NCI-H82 (cell line): Measurements from ENCODE around the gene SYT3.

Experiments
- DNase-seq: peaks from one replicate; lab custom pipeline; 2025; lab: John Stamatoyannopoulos, UW

SYT3 gene, protein sequence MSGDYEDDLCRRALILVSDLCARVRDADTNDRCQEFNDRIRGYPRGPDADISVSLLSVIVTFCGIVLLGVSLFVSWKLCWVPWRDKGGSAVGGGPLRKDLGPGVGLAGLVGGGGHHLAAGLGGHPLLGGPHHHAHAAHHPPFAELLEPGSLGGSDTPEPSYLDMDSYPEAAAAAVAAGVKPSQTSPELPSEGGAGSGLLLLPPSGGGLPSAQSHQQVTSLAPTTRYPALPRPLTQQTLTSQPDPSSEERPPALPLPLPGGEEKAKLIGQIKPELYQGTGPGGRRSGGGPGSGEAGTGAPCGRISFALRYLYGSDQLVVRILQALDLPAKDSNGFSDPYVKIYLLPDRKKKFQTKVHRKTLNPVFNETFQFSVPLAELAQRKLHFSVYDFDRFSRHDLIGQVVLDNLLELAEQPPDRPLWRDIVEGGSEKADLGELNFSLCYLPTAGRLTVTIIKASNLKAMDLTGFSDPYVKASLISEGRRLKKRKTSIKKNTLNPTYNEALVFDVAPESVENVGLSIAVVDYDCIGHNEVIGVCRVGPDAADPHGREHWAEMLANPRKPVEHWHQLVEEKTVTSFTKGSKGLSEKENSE

DNA sequence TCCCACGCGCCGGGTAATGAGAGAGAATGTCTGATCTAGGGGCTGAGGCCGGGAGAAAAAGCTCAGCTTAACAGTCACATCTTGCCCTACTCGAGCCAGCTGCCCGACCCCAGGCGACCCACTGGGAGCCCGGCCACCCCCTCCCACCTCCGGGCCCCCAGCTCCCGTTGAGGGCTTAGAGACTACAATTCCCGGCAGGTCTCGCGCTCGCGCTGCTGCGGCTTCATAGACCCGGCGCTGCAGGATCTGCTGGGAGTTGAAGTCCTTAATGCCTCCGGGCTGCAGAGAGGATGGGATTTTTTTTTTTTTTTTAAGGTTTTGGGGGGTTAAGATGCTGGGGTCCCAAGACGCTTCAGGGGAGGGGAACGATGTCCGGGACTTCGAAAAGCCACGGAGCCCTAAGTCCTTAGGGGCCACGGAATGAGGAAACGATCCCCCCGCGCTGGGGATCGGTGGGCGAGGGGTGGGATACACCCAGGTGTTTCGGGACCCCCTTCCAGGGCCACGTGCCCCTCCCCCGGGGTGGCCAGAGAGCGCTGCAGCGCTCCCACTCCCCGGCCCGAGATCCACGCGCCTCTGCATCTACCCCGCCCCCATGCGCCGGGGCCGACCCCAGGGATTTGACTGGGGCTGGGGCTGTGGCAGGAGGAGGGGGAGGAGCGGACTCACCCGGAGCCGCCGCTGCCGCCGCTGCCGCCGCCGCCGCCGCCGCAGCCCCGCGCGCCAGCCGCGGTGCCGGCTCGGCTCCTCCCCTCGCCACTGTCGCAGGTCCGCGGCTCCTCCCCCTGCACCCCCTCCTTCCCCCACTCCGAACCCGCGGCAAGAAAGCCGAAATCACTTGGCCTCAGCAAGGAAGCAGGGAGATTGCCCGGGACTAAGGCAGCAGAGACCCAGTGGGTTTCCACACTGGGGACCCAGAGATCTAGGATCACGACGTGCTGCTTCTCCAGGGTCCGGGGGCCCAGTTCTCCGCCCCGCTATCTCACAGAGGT is at the start of gene SYT3:
Gene SYT3, minus strand, starts transcription at position 761 of the 992 bp plus-strand sequence. CDS start 2,470 bp downstream, outside the sequence.
- peak; percentile 72 for DNase-seq

DNA sequence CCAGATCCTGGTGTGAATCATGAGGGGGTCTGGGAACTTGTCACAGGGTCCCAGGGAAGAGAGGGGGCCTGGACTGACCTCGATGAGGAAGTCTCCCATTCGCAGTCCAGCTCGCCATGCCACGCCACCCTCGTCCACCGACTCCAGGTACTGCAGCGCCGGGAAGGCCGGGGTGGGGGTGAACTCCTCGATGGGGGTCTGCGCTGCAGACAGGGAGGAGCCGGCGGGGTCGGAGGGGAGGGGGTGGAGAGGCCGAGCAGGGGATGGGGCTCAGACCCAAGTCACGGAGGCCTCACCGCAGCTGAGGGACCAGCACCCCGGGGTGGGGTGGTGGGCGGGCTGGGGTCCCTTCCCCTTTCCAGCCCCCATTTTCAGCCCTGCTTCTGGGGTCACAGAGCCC is 49.1 kb upstream of the SYT3 start:
- DNase-seq: no peak

DNA sequence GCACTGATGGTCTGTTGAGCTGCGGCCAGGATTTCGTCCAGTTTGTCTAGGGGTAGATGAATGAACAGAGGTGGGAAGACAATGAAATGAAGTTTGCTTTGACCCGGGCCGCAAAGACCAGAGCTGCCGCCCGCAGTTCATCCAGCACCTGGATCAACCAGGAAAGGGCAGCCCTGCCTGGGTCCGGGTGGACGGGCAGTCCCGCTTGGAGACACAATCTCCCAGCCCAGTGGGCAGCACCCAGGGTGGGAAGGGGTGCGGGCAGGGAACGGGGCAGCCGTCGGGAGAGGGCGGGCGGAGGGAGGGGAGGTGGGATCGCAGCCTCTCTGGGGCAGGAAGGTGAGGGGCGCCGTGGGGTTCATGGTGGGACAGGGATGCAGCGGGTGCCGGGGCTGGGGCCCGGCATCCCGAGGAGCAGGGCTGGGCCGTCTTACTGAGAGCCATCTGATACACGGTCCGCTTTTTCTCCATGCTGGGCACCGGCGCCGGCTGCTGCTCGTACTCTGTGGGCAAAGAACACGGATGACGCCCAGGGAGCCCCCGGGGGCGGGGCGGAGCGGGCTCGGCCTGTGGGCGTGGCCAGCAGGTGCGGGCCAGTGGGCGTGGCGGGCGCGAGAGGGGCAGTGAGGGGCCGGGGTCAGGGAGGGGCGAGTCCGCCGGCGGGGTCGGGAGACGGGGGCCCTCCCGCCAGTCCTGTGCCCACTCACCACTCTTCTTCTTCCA is 46.8 kb upstream of the SYT3 start:
- DNase-seq: no peak

DNA sequence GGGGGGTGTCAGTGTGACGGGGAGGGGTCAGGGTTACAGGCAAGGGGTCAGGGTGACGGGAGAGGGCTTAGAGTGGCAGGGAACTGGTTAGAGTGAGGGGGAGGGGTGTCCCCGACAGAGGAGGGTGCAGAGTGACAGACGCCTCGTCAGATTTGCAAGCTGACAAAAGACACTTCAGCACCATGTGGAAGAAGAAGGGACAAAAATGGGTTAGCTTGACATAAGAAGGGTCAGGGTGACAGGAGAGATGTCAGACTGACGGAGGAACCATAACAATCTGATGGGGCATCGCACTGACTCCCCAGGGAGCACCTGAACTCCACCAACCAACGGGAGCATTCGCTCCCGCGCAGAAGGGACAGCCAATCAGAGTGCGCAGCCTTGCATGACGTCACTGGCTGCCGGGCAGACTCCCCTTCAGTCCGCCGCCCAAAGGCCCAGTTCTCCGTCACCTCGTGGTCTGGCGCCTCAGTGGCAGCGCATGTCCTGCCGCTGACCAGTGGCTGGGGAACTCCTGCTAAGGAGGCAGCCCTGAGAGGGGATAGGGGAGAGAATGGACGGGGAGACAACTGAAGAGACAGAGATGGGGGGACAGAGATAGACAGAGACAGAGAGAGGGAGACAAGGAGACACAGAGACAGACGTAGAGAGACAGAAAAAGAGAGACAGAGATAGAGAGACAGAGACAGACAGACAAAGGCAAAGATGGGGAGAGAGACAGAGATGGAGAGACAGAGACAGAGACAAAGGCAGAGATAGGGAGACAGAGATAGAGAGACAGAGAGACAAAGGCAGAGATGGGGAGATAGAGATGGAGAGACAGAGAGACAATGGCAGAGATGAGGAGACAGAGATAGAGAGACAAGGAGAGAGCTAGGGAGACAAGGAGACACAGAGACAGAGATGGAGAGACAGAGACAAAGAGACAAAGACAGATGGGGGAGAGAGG is 39.8 kb upstream of the SYT3 start:
- peak; percentile 81 for DNase-seq

DNA sequence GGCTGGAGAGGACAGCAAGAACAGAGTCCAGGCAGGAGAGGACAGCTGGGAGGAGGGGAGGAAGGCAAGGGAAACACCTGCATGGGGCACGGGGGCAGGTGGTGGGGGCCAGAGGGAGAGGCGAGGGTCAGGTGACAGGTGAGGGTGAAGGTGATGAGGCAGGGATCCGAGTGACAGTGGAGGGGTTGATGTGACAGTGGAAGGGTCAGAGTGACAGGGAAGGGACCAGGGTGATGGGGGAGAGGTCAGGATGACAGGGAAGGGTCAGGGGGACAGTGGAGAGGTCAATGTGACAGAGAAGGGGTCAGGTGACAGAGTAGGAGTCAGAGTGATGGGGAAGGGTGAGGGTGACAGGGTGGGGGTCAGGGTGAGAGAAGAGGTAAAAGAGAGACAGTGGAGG is 38.6 kb upstream of the SYT3 start:
- DNase-seq: no peak

DNA sequence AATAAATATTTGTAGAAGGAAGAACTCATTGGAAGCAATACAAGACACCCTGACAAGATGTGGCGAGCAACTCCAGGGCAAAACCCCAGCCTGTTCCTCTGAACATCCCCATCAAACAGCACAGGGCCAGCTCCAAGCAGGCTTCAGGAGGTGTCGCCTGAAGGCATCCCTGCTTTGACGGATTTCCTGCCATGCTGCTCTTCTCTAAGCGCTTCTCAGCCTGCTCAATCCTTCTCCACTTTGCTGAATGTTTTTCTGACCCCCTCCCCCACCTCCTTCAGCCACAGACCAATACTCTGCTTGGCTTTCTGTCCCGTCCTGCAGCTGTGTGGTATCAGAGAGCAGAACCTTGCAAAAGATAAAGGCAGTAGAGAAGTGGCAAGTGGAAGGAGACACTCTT is 38.0 kb upstream of the SYT3 start:
- no peak for DNase-seq

DNA sequence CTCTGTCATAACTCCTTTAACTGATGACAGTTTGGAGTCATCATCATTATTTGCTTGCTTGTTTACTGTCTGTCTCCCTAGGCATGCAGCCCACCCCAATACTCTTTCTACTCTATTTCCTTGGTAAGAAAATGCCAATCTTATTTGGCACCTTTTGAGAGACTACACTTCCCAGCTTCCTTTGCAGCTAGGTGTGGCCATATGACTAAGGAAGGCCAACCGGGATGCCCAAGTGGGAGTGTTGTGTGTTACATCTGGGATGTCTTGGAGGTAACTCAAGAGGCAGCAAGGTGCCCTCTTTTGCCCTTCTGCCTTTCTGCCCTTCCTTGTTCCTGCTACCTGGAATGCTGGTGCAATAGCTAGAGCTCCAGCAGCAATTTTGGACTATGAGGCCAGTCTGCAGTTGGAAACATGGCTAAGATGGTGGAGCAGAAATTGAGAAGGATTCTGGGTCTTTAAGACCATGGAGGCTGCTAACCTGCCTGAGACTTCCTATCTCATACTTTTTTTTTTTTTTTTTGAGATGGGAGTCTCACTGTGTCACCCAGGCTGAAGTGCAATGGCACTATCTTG is 37.0 kb upstream of the SYT3 start:
- DNase-seq: no peak

DNA sequence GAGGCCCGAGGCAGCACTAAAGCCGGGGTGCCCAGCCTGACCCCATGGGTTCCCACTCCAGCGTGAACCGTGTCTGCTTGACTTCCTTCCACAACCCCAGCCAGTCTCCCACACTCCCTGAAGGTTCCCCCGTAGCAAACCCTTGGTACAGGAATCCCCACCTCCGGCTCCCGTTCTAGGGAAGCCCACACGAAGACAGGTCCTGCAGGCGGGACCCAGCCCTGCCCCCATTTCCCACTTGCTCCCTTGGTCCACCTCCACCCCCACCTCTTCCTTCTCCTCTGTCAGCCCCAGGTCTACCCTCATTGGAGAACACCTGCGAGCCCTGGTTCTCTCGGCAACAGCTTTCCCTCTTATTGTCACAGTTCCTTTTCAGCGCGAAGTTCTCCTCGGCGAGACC is 33.4 kb upstream of the SYT3 start:
- no peak for DNase-seq

DNA sequence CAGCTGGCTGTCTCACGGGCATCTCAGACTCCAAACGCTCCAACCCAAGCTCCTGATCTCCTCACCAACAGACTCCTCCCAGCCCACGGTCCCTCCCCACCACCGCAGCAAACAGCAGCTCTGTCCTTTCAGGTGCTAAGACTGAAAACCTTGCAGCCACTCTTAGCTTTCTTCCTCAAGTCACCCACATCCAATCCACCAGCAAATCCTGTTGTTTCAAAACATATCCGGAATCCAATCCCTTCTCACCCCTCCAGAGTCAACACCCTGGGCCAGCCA is 30.4 kb upstream of the SYT3 start:
- no peak for DNase-seq

DNA sequence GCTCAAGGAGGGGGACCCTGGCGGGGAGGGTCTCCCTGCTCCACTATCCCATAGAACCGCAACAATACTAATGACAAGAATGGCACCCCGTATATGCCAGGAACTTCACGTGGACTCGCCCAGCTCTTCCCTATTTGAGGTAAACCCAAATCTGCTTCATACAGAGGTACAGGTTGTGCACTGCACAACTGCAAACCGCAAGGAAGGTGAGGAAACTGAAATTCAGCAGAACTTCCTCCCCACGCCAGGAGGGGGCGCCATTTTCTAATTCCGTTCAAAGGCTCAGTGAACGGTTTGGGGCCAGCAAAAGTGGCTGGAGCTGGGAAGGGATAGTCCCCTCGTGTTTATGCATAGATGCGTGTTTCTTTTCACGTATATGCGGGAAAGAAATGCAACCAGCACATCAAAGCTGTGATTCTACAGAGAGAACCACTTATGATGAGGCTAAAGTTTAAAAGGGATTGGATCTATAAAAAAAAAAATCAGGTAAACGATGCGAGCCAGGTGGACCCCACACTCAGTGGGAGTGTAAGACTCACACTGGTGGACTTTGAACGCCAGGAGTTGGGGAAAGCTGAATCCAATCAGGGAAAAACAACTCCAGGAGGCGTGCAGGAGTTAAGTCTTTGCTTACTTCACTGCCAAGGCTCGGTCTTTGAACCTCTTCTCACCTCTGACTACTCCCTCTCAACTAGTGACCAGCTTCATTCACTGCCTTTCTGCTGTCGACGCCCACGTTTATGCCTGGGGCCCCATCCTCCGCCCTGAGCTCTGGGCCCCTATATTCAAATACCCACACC is 29.8 kb upstream of the SYT3 start:
- peak; percentile 49 for DNase-seq

DNA sequence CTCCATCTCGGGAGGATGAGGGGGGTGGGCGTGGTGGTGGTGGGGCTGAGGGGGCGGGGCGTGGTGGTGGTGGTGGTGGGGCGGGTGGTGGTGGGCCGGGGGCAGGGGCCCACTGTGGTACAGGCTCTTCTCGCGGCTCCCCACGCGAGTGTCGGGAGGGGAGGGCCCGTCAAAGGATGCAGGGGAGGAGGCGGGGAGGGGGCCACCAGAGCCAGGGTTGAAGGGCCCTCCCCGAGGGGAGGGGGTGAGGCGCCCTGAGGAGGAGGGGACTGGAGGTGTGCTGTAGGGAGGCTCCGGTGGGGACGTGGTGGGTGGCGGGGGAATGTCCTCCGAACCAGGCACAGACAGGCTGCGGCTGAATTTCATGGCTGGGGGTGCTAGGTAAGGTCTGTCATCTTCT is 29.2 kb upstream of the SYT3 start:
- DNase-seq: no peak

DNA sequence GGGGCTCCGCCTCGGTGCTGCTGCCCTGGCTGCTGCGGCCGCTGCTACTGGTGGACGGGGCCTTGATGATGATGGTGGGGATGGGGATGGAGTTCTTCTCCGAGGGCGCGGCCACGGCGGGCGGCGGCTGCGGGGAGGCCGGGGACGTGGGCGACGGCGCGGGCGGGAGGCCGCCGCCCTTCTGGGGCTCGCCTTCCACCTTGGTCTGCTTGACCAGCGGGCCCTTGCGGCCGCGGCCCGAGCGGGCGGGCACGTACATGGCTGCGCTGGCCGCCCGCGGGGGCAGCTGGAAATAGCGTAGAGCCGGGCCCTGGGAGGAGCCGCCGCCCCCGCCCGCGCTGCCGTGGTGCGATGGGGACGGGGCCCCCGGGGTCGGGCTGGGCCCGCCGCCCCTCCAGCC is 28.7 kb upstream of the SYT3 start:
- no peak for DNase-seq

DNA sequence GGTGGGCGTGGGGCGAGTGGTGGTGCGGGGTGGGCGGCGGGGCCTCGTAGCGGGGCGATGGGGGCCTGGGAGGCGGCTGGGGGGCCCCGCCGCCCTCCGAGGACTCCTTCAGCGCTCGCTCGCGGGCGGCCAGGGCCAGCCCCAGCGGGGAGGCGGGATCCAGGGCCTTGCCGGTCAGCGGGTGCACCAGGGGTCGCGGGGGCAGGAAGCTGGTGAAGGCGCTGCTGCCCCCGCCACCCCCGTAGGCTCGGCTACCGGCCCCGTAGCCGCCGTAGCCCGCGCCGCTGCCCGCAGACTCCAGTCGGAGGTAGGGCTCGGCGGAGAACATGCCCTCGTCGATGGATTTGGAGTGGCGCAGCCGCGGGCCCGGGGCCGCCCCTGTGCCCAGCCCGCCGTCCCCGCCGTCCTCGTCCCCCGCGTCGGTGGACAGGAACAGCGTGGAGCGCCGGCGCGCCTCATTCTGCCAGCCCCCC is 28.1 kb upstream of the SYT3 start:
- no peak for DNase-seq

DNA sequence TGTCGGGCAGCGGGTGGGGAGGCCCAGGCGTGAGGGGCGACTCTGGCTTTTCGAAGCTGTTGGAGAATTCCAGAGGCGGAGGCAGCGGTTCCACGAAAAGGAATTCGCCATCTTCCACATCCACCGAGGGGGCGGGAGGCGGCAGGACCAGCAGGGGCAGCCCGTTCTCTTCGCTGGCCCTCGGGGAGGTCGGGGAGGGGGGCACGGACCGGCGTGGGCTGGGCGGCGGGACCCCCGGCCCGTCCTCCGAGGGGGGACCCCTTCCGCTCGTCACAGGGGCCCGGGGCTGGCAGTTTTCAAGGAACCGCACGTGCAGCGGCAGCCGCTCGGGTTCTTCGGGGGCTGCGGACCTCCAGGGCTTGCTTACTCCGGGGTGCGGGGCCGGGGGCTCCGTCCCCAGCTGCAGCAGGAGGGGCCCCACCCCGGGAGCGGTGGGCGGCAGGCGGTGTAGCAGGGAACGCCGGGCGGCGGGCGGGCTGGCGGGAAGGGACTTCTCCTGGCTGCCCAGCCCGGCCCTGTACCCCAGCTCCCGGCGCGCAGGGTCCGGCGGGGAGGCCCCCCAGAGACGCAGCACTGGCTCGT is 27.6 kb upstream of the SYT3 start:
- DNase-seq: no peak

DNA sequence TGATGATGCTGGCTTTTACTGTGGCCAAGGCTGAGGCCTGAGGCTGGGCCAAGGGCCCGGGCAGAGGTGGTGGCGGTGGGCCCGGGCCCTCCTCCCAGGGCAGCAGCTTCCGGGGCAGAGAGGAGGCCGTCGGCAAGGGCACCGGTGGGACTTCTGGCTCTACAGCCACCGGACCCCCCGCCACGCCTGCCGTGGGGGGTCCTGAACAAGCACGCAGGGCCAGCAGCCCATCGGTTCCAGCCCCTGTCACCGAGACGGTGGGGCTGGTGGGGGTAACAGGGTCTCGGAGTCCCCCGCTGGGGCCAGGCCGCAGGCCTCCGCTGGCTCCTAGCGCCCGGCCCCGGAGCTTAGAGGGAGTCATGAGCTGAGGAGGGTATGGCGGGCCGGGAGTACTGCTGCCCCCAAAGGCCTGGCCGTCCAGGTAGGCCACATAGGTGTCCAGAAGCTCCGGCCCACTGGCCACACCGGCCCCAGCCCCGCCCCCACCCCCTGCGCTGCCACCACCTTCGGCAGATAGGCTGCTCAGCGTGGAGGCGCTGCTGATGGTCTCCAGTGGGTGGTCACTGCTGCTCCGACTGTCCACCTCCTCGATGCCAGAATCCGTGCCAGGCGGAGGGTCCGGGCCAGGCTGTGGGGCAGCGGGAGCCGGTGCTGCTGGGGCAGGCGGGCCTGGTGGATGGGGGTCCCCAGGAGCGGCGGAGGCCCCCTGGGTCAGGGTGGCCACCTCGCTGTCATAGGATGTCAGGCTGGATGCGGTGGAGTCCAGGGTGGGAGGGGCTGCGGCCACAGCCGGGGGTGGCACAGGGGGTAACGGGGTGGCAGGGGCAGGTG is 26.9 kb upstream of the SYT3 start:
- no peak for DNase-seq

DNA sequence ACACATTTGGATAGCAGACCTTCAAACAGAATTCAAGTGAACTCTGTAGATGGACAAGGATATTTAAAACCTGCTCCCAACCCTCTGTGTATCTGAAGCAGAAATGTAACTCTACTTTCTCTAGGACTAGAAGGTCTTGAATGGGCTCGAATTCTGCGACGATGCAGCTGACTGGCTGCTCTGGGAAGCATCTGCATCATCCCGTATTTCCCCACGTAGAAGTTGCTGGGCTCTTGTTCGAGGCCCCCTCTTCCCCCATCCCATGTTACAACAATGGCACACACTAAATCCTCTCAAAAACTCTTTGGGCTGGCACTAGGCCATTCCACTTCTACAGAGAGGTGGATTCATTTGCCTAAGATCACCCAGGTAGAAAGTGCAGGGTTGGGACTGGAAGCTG is 24.5 kb upstream of the SYT3 start:
- DNase-seq: no peak

DNA sequence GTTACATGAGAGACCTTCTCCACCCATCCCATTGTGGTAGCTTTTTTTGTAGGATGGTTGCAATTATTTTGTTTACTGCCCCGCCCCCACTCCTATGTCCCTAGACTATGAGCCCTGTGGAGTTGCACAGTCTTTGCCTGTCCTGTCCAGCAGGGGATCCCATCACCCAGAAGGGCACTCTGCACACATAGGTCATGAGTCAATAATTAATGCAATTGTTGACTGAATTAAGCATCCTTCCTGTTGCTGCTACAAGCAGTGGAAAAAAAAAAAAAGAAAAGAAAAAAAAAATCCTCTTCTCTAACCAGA is 23.8 kb upstream of the SYT3 start:
- DNase-seq: no peak

DNA sequence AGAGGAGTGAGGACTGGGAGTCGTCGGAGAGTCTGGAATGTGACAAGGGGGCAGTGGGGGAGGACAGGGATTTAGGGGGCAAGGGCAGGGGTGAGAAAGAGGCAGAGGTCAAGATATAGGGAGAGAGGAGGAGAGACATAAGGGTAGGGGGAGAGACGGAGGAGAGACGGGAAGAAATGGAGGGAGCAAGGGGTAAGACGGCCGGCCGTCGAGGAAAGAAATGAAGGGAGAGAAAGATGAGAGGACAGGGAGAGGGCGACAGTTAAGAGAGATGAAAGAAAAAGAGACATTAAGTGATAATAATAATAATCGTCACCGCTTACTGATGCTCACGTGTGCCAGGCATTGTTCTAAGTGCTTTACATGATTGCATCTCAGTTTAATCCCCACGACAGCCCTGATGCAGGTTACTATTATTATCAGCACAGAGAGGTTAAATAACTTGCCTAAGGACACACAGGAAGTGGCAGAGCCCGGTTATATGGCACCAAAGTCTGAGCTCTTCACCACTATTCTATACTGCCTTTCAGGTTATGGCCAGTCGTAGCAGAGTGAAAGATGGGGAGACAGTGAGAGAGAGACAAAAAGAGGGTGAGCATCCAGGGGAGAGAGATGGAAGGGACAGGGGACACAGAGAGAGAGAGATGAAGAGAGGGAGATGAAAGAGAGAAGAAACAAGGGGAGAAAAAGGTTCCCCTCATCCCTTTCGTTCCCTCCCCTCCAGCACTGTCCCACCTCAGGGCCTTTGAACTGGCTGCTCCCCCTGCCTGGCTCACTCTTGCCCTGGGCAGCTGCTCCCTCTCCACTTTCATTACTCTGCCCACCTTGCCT is 23.2 kb upstream of the SYT3 start:
- DNase-seq: no peak
